Right forelimb (tissue), 1 donor: Measurements from ENCODE around the gene TRIM74.
"Not testable (repeated sequence)": the region's sequence is repeated elsewhere in the genome, so short reads cannot be mapped to it uniquely, and the experiment has no call there.

ENCODE experiments used
- DNase-seq: peaks from one replicate; pipeline ENCODE4 v3.0.0-alpha.2; 2018

The TRIM74 gene

GRCh38 chr7:72954563-72955198, 14.6 kb downstream of the TRIM74 start:
- not testable (repeated sequence) for DNase-seq

- not testable (repeated sequence) for DNase-seq
Measured at GRCh38 chr7:72953901-72954562, 15.2 kb downstream of the TRIM74 start.

GRCh38 chr7:72950432-72950831, 18.8 kb downstream of the TRIM74 start:
- DNase-seq: not testable (repeated sequence)

GRCh38 chr7:72949686-72950085, 19.6 kb downstream of the TRIM74 start:
- not testable (repeated sequence) for DNase-seq

GRCh38 chr7:72949276-72949675, 20.0 kb downstream of the TRIM74 start:
- DNase-seq: not testable (repeated sequence)

- DNase-seq: not testable (repeated sequence)
Measured at GRCh38 chr7:72948714-72949113, 20.6 kb downstream of the TRIM74 start.

DNA sequence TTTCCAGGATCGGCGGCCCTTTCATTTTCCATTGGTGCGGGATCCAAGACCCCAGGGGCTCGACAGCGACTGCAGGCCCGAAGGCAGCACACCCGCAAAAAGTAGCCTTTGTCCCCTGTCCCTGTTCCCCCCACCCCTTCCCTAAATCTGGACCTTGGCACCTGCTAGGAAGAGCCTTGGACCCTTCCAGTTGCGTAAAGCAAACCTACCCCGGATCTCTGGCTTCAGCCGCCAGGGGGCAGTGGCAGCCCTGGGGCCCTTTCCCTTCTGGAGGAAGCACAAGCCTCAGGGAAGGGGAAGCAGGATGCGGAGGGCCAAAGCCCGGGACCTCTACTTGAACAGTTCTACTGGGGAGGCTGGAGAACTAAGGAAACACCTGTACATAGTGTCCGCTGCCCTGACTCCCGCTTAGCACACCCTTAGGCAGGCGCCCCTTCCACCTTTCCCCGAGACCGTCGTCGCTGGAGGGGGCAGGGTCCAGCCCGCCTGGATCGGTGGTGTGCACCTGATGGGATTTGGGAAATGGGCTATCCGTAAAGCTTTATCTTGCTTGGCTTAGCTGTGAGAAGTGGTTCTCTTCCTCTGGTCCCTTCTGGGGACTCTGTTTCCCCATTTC, 23.0 kb downstream of the TRIM74 start:
- DNase-seq: not testable (repeated sequence)

DNA sequence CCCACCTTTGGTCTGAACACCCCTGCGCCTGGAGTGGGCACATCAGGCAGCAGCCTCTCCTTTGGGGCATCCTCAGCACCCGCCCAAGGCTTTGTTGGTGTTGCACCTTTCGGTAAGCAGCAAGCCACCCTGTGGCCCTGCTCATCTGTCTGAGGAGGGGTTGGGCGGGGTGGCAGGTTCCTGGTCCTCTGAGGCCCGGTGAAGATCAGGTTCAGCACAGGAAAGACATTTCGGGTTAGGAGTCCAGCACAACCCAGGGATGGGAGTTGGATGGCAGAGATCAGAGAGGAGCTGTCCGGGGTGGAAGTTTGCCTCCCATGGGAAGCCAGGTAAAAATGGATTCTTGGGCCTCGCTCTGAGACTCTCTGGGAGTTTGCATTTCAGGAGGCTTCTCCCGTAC, 23.7 kb downstream of the TRIM74 start:
- not testable (repeated sequence) for DNase-seq

DNA sequence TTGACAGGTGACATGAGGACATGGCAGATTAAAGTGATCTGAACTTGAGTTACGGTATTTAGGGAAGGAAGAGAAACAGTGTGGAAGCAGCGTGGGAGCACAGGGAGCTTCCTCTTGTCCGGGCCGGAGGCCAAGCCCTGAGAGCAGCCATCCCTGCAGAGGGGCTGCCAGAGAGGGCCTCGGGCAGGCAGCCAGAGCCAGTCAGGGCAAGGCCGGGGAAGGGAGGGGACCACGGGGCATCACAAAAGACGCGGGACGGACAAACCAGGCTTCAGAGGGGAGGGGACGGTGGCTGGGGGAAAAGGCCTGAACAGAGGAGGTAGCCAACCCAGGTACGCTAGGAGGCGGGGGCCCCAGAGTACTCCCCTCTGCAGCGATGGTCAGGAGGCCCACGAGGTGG, 24.3 kb downstream of the TRIM74 start:
- DNase-seq: not testable (repeated sequence)

- DNase-seq: not testable (repeated sequence)
Measured at GRCh38 chr7:72942956-72943355, 26.3 kb downstream of the TRIM74 start.

DNA sequence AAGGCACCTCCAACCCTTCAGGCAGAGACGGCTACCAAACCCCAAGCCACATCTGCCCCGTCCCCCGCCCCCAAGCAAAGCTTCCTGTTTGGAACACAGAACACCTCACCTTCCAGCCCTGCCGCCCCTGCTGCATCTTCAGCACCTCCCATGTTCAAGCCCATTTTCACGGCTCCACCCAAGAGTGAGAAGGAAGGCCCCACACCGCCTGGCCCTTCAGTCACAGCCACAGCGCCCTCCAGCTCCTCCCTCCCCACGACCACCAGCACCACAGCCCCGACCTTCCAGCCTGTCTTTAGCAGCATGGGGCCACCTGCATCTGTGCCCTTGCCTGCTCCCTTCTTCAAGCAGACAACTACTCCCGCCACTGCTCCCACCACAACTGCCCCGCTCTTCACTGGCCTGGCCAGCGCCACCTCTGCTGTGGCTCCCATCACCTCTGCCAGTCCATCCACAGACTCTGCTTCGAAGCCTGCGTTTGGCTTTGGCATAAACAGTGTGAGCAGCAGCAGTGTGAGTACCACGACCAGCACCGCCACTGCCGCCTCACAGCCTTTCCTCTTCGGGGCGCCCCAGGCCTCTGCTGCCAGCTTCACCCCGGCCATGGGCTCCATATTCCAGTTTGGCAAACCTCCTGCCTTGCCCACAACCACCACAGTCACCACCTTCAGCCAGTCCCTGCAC, 27.1 kb downstream of the TRIM74 start:
- not testable (repeated sequence) for DNase-seq

DNA sequence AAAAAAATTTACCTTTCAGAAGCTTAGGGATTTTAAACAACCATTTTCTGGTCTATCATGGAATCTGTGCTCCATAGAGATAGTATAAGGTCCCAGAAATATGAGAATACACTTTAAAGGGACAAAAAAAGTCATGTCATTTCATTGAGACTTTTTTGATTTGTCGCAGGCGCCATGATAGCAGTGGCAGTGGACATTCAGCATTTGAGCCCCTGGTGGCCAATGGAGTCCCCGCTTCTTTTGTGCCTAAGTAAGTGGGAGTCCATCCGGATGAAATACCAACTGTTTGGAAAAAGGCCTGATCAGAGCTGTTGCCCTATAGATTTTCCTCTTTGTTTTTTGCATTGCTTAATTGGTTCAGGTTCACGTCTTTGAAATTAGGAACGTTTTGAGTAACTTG, 41.0 kb downstream of the TRIM74 start:
- not testable (repeated sequence) for DNase-seq

DNA sequence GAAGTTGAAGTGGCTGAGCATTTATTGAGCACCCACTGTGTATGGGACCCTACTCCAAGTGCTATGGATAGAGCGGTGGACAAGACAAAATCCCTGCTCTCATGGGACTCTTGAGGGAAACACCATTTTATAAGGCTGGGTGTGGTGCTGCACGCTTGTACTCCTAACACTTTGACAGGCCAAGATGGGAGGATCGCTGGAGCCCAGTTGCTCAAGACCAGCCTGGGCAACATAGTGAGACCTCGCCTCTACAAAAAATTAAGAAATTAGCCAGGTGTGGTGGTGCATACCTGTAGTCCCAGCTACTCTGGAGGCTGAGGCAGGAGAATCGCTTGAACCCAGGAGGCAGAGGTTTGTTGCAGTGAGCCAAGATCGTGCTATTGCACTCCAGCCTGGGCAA, 41.5 kb downstream of the TRIM74 start:
- not testable (repeated sequence) for DNase-seq

DNA sequence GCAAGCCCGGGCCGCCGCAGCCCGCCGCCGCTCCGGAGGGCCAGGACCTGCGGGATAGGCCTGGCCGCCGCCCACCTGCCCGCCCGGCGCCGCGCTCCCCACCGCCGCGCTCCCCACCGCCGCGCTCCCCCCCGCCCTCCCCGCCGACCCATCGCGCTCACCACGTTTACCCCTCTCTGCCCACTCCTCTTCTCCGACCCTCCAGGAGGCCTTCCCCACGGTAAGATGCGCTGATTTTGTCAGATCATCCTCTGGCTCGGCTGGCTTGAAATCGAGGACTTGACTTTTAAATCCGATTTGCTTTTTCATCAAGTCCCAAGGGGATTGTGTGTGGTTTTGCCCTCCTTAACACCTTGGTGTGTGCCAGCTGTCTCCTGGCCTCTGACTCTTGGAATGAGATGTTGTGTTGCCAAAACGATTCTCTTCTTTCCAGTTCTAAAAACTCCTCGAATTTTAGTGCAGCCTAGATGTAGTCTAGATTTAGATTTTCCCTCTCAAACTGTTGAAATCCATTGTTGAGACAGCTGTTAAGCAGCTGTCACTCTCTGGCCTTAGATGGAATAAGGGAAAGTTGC, 43.6 kb downstream of the TRIM74 start:
- DNase-seq: peak; percentile 50

DNA sequence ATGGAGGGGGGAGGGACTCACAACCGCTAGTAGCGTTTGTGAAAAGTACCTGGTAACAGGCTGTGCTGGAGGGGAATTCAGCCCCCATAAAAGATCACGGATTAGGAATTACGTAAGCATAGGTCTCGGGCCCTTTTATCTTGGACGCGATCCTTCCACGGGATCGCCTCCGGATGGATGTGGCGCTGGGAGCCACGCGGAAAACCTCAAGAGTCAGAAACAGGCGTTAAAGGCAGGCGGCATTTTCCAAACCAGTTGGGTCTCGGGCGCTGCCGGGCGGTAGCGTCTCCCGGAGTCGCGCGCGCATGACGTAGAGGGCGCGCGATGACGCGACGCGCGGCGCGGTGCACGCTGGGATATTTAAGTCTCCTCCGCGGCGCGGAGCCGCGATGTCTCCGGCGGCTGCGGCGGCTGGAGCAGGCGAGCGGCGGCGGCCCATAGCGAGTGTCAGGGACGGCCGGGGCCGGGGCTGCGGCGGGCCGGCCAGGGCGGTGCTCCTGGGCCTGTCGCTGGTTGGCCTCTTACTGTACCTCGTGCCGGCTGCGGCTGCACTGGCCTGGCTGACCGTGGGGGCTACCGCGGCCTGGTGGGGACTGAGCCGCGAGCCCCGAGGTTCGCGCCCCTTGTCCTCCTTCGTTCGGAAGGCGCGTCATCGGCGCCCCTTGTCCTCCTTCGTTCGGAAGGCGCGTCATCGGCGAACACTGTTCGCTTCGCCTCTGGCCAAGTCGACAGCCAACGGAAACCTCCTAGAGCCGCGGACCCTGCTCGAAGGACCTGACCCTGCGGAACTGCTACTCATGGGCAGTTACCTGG, 44.3 kb downstream of the TRIM74 start, which contains the start of gene POM121:
TSS of gene POM121 (plus strand) at position 363 of the 813 bp plus-strand sequence. CDS start at position 390, 27 bp downstream.
- peak; percentile 91 for DNase-seq

- no peak for DNase-seq
Measured at GRCh38 chr7:72924386-72924732, 44.9 kb downstream of the TRIM74 start.

GRCh38 chr7:72919256-72919775, 50.0 kb downstream of the TRIM74 start:
- no peak for DNase-seq

DNA sequence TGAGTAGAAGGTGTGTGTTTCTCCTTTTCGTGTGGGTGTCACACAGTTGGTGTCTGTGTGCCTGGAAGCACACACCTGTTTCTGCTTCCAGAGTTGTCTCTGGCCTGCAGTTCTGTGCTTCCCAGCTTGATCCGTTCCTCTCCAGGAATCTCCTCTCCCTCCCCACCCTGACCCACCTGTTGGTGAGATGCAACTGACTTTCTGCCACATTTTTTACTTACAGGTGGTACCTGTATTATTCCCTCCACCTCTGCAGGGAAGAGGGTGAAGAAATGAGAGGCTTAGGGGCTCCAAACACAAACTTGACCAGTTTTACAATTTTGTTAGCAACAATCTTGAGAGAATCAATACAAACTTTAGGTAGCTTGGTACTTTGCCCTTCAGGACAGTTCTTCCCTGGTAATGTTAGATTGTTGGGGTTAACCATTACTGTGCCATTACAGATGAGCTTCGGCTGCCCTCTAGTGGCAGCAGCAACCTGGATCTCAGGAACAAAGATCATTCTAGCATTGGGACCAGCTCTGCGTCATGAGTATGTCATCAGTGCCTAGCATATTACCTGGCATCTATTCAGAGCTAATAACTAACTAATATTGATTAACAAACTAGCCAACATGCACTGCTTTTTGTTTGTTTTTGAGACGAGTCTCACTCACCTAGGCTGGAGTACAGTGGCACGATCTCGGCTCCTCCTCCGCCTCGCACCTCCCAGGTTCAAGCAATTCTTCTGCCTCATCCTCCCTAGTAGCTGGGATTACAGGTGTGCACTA, 54.3 kb downstream of the TRIM74 start:
- not testable (repeated sequence) for DNase-seq

GRCh38 chr7:72913750-72914149, 55.5 kb downstream of the TRIM74 start:
- not testable (repeated sequence) for DNase-seq

DNA sequence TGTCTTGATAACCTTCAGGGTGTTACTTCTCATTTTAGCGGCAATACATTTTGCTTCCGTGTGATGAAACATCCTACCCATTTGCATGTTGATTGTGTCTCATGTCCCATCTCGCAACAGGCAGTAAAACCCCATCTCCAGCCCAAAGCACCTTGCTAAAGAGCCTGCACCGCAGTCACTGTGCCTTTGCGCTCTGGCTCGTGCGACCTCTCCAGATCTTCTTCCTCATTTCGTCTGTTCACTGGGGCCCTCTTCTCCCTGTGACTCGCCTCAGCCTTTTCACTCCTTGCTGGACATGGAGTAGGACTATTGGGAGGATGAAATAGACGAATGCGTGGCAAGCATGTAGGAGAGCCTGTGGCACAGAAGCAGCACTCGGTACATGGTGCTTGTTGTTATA, 57.9 kb downstream of the TRIM74 start:
- DNase-seq: not testable (repeated sequence)
